ENCODE data around the gene ARFGEF2.

- no peak for TF ChIP-seq POLR2A (IDR thresholded peaks at IDR 0.05)
- TF ChIP-seq CTCF (IDR thresholded peaks at IDR 0.05) = no peak
Observed at GRCh38 chr20:48878534-48879248, 42.8 kb upstream of the ARFGEF2 start.

All from lower leg skin (tissue), 3 donors.